WTC11 (cell line): ENCODE measurements around the gene MAGEA9B. TPM values are rescaled to one million over a fixed set of nuclear protein-coding genes. Genes with fewer than 3 reads are reported as not detected.

Experiments
- AR ChIP-seq: fragments of 250-450 bp; sonication (Bioruptor Pico); IDR thresholded peaks from 2 replicates; pipeline ENCODE4 v1.9.0; 2021; ENCODE audit warnings: mild to moderate bottlenecking
- ATF2 ChIP-seq: sonication (generic); formaldehyde crosslinking; IDR thresholded peaks from 2 replicates; pipeline ENCODE4 v1.8.1; 2022; ENCODE audit warnings: low read depth, missing genetic modification reagents, borderline replicate concordance
- CREB1 ChIP-seq: sonication (generic); formaldehyde crosslinking; IDR thresholded peaks from 2 replicates; pipeline ENCODE4 v1.8.0; 2023; ENCODE audit warnings: mild to moderate bottlenecking, missing genetic modification reagents
- ERG ChIP-seq: fragments of 250-450 bp; sonication (Bioruptor Pico); IDR thresholded peaks from 2 replicates; pipeline ENCODE4 v1.8.0; 2021; ENCODE audit warnings: mild to moderate bottlenecking
- GTF2I ChIP-seq: fragments of 250-450 bp; sonication (Bioruptor Pico); conservative IDR thresholded peaks from 2 replicates; pipeline ENCODE4 v1.4.0; 2021; ENCODE audit warnings: mild to moderate bottlenecking
- HMGXB4 ChIP-seq: sonication (generic); formaldehyde crosslinking; IDR thresholded peaks from 2 replicates; pipeline ENCODE4 v1.8.1; 2023; ENCODE audit warnings: mild to moderate bottlenecking, moderate library complexity, missing genetic modification reagents
- NFYB ChIP-seq: sonication (generic); formaldehyde crosslinking; conservative IDR thresholded peaks from 2 replicates; pipeline ENCODE4 v1.8.0; 2022; ENCODE audit warnings: low read depth, missing genetic modification reagents
- ZNF138 ChIP-seq: sonication (generic); formaldehyde crosslinking; conservative IDR thresholded peaks from 2 replicates; pipeline ENCODE4 v1.8.1; 2022; ENCODE audit warnings: mild to moderate bottlenecking, moderate library complexity, missing genetic modification reagents
- ZNF219 ChIP-seq: sonication (generic); formaldehyde crosslinking; IDR thresholded peaks from 2 replicates; pipeline ENCODE4 v1.8.0; 2023; ENCODE audit warnings: missing genetic modification reagents, mild to moderate bottlenecking, borderline replicate concordance
- ZNF263 ChIP-seq: sonication (generic); formaldehyde crosslinking; IDR thresholded peaks from 2 replicates; pipeline ENCODE4 v1.8.1; 2022; ENCODE audit warnings: low read depth, mild to moderate bottlenecking, moderate library complexity, missing genetic modification reagents
- ZNF281 ChIP-seq: sonication (generic); formaldehyde crosslinking; IDR thresholded peaks from 2 replicates; pipeline ENCODE4 v1.8.0; 2023; ENCODE audit warnings: mild to moderate bottlenecking, missing genetic modification reagents
- total RNA-seq: library from RNA; stranded (reverse); gene quantifications from 3 replicates; pipeline ENCODE4 v1.2.3, GENCODE V29; 2021
- TF ChIP-seq, protein P1 (sequence below): sonication (generic); formaldehyde crosslinking; conservative IDR thresholded peaks from 2 replicates; pipeline ENCODE4 v1.8.1; 2023; ENCODE audit warnings: mild to moderate bottlenecking, low read depth, missing genetic modification reagents, moderate library complexity
- TF ChIP-seq, protein P2 (sequence below): sonication (generic); formaldehyde crosslinking; IDR thresholded peaks from 2 replicates; pipeline ENCODE4 v1.8.0; 2022; ENCODE audit warnings: mild to moderate bottlenecking, missing genetic modification reagents

Gene MAGEA9B
- total RNA-seq, 1 experiment from 2014 or later = 0.35 TPM

DNA sequence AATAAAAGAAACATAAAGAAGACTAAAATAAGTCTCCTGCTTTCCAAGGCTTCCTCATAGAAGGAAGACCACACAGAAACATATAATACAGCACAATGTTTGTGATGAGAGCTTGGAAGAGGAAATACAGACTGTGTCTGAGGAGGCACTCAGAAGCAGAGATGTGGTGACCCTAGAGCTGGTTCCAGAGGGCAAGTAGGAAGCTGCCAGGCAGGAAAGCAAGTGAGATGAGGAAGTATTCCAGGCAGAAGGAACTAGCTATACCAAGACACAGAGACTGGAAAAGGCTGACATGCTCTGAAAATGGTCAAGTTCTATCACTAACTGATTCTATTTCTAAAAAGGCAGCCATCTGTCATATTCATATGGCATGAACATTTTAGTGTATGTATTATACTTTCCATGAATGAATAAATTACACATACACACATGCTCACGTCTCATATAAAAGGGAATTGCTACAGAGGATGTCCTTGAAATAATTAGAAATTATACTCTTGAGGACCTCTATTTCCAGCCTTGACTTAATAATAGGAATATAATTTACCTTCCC lies 24.4 kb upstream of the MAGEA9B start (continued):
- TF ChIP-seq, protein P1, sequence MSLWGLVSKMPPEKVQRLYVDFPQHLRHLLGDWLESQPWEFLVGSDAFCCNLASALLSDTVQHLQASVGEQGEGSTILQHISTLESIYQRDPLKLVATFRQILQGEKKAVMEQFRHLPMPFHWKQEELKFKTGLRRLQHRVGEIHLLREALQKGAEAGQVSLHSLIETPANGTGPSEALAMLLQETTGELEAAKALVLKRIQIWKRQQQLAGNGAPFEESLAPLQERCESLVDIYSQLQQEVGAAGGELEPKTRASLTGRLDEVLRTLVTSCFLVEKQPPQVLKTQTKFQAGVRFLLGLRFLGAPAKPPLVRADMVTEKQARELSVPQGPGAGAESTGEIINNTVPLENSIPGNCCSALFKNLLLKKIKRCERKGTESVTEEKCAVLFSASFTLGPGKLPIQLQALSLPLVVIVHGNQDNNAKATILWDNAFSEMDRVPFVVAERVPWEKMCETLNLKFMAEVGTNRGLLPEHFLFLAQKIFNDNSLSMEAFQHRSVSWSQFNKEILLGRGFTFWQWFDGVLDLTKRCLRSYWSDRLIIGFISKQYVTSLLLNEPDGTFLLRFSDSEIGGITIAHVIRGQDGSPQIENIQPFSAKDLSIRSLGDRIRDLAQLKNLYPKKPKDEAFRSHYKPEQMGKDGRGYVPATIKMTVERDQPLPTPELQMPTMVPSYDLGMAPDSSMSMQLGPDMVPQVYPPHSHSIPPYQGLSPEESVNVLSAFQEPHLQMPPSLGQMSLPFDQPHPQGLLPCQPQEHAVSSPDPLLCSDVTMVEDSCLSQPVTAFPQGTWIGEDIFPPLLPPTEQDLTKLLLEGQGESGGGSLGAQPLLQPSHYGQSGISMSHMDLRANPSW (CRISPR knock-in tag) = no peak
- no peak for TF ChIP-seq CREB1 (CRISPR knock-in tag)
- TF ChIP-seq ERG (CRISPR knock-in tag) = no peak
- no peak for TF ChIP-seq NFYB (CRISPR knock-in tag)
- no peak for TF ChIP-seq GTF2I (CRISPR knock-in tag)
- no peak for TF ChIP-seq ATF2 (CRISPR knock-in tag)
- TF ChIP-seq, protein P2, sequence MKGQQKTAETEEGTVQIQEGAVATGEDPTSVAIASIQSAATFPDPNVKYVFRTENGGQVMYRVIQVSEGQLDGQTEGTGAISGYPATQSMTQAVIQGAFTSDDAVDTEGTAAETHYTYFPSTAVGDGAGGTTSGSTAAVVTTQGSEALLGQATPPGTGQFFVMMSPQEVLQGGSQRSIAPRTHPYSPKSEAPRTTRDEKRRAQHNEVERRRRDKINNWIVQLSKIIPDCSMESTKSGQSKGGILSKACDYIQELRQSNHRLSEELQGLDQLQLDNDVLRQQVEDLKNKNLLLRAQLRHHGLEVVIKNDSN = no peak
- TF ChIP-seq HMGXB4 = no peak
- no peak for TF ChIP-seq AR (CRISPR knock-in tag)
- no peak for TF ChIP-seq ZNF263 (CRISPR knock-in tag)
- TF ChIP-seq ZNF138 (CRISPR knock-in tag) = no peak
- TF ChIP-seq ZNF281 (CRISPR knock-in tag) = no peak
- no peak for TF ChIP-seq ZNF219 (CRISPR knock-in tag)
